ENCODE measurements around the gene SPC24. TPM values are rescaled to one million over a fixed set of nuclear protein-coding genes. Genes with fewer than 3 reads are reported as not detected.
"Not testable (repeated sequence)": the region's sequence is repeated elsewhere in the genome, so short reads cannot be mapped to it uniquely, and the experiment has no call there.

The SPC24 gene
- total RNA-seq, 1 experiment from 2014 or later = 33.9 TPM

DNA sequence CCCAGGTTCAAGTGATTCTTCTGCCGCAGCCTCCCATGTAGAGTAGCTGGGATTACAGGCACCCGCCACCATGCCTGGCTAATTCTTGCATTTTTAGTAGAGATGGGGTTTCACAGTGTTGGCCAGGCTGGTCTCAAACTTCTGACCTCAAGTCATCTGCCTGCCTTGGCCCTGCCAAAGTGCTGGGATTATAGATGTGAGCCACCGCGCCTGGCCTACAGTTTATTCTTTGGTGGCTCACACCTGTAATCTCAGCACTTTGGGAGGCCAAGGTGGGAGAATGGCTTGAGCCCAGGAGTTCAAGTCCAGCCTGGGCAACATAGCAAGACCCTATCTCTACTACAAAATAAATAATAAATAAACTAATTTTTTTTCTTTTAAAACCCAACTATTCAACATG is 31.4 kb downstream of the SPC24 start:
- H3K4me2 ChIP-seq (ENCODE audit: low read length); ATAC-seq; H3K9me3 ChIP-seq (ENCODE audit: control insufficient read depth in 1 of 2, insufficient read depth in 1 of 2, low read depth in 1 of 2, low read length in 2 of 2); BruUV-seq (replicated peaks); intact Hi-C loops (cut with micrococcal nuclease); H3K9ac ChIP-seq (ENCODE audit: low read length); H4K20me1 ChIP-seq (ENCODE audit: insufficient read depth); POLR2A ChIA-PET; H3K4me1 ChIP-seq (ENCODE audit: control insufficient read depth in 1 of 2, insufficient read depth in 2 of 2, low read length in 2 of 2); RAD21 ChIA-PET (ENCODE audit: low non-redundant PET in 1 of 2, low total read pairs in 2 of 2, uncharacterized antibody in 2 of 2, unreplicated experiment in 2 of 2); DNase-seq (ENCODE audit: low read depth, low spot score); H3K27ac ChIP-seq (ENCODE audit: low read depth, low read length); H3K4me3 ChIP-seq (replicated peaks in 1 of 2; ENCODE audit: low read depth in 1 of 2, low read length in 2 of 2); H3K9me2 ChIP-seq (ENCODE audit: insufficient read depth); H3K27me3 ChIP-seq (ENCODE audit: insufficient read depth, low read length); H2AFZ ChIP-seq (ENCODE audit: low read depth, low read length, poor library complexity, severe bottlenecking): not testable (repeated sequence)
- H3K79me2 ChIP-seq (ENCODE audit: insufficient read depth, low read length) = peaks cover 17% of the 10 kb centered on the region; the same call in 1 of the 2 replicates
- H3K36me3 ChIP-seq (ENCODE audit: control insufficient read depth in 1 of 2, insufficient read depth in 2 of 2, low read length in 2 of 2) = peaks cover 50 to 62% of the 10 kb centered on the region in 2 experiments
- CTCF ChIA-PET = interaction anchor here (1.3 kb wide), 1 partner anchor 162 kb away, joined by 3 read pairs; no protein-coding TSS in a partner anchor

DNA sequence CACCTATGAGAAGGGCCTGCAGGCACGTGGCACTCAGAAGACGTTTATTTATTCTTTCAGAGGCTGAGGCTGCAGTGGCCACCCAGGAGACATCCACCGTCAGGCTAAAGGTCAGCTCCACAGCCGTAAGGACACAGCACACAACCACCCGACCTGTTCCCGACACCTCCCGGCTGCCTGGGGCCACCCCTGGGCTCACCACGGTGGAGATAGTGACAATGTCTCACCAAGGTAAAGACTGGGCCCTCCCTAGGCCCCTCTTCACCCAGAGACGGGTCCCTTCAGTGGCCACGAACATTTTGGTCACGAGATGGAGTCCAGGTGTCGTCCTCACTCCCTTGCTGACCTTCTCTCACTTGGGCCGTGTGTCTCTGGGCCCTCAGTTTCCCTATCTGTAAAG is 32.5 kb downstream of the SPC24 start:
- ChIA-PET CTCF (no interaction called here), RAD21 (ENCODE audit: low non-redundant PET in 1 of 2, low total read pairs in 2 of 2, uncharacterized antibody in 2 of 2, unreplicated experiment in 2 of 2) (no interaction called here), POLR2A (no interaction called here)
- no peak overlapping the region for H2AFZ ChIP-seq (ENCODE audit: low read depth, low read length, poor library complexity, severe bottlenecking)
- no peaks in the 10 kb centered on the region for H3K9me3 ChIP-seq (ENCODE audit: control insufficient read depth in 1 of 2, insufficient read depth in 1 of 2, low read depth in 1 of 2, low read length in 2 of 2)
- H3K4me2 ChIP-seq (ENCODE audit: low read length) = no peak overlapping the region
- TF ChIP-seq JUND (IDR thresholded peaks at IDR 0.05) (no peak), SRF (IDR thresholded peaks at IDR 0.05; ENCODE audit: low read depth) (no peak)
- H3K79me2 ChIP-seq (ENCODE audit: insufficient read depth, low read length) = peaks cover 17% of the 10 kb centered on the region; the same call in 1 of the 2 replicates
- no peaks in the 10 kb centered on the region for H3K27me3 ChIP-seq (ENCODE audit: insufficient read depth, low read length)
- H3K9ac ChIP-seq (ENCODE audit: low read length) = no peak overlapping the region
- no peaks in the 10 kb centered on the region for H3K9me2 ChIP-seq (ENCODE audit: insufficient read depth)
- H3K36me3 ChIP-seq (ENCODE audit: control insufficient read depth in 1 of 2, insufficient read depth in 2 of 2, low read length in 2 of 2) = peaks cover 51 to 60% of the 10 kb centered on the region in 2 experiments
- H3K4me3 ChIP-seq (replicated peaks in 1 of 2; ENCODE audit: low read depth in 1 of 2, low read length in 2 of 2) = no peak overlapping the region
- ATAC-seq (no peak), DNase-seq (ENCODE audit: low read depth, low spot score) (no peak)
- no peaks in the 10 kb centered on the region; the same call in 1 of the 2 replicates for H4K20me1 ChIP-seq (ENCODE audit: insufficient read depth)
- H3K27ac ChIP-seq (ENCODE audit: low read depth, low read length) = no peak overlapping the region
- BruUV-seq (replicated peaks) = no TSS peak
- intact Hi-C loops (cut with micrococcal nuclease) = no loop called here
- no peaks in the 10 kb centered on the region for H3K4me1 ChIP-seq (ENCODE audit: control insufficient read depth in 1 of 2, insufficient read depth in 2 of 2, low read length in 2 of 2)

DNA sequence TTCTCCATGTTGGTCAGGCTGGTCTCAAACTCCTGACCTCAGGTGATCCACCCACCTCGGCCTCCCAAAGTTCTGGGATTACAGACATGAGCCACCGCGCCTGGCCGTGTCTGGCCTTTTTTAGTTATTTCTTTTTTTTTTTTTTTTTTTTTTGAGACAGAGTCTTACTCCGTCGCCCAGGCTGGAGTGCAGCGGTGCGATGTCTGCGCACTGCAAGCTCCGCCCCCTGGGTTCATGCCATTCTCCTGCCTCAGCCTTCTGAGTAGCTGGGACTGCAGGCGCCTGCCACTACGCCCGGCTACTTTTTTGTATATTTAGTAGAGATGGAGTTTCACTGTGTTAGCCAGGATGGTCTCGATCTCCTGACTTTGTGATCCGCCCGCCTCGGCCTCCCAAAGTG is 33.6 kb downstream of the SPC24 start:
- H3K9me3 ChIP-seq (ENCODE audit: control insufficient read depth in 1 of 2, insufficient read depth in 1 of 2, low read depth in 1 of 2, low read length in 2 of 2); CTCF ChIA-PET; H3K27ac ChIP-seq (ENCODE audit: low read depth, low read length); ATAC-seq; DNase-seq (ENCODE audit: low read depth, low spot score); H3K27me3 ChIP-seq (ENCODE audit: insufficient read depth, low read length); H4K20me1 ChIP-seq (ENCODE audit: insufficient read depth); H3K9ac ChIP-seq (ENCODE audit: low read length); H2AFZ ChIP-seq (ENCODE audit: low read depth, low read length, poor library complexity, severe bottlenecking); POLR2A ChIA-PET; BruUV-seq (replicated peaks); intact Hi-C loops (cut with micrococcal nuclease); H3K4me3 ChIP-seq (replicated peaks in 1 of 2; ENCODE audit: low read depth in 1 of 2, low read length in 2 of 2); RAD21 ChIA-PET (ENCODE audit: low non-redundant PET in 1 of 2, low total read pairs in 2 of 2, uncharacterized antibody in 2 of 2, unreplicated experiment in 2 of 2); H3K9me2 ChIP-seq (ENCODE audit: insufficient read depth); H3K4me2 ChIP-seq (ENCODE audit: low read length); H3K4me1 ChIP-seq (ENCODE audit: control insufficient read depth in 1 of 2, insufficient read depth in 2 of 2, low read length in 2 of 2): not testable (repeated sequence)
- peaks cover 17% of the 10 kb centered on the region; the same call in 1 of the 2 replicates for H3K79me2 ChIP-seq (ENCODE audit: insufficient read depth, low read length)
- peaks cover 48 to 58% of the 10 kb centered on the region in 2 experiments; a peak in 3 of 4 replicates for H3K36me3 ChIP-seq (ENCODE audit: control insufficient read depth in 1 of 2, insufficient read depth in 2 of 2, low read length in 2 of 2)

All from HCT116 (cell line).